Ovary (tissue), 9 donors: Measurements from ENCODE around the gene MROH8. TPM values are rescaled to one million over a fixed set of nuclear protein-coding genes. Genes with fewer than 3 reads are reported as not detected.
"Not testable (repeated sequence)": the region's sequence is repeated elsewhere in the genome, so short reads cannot be mapped to it uniquely, and the experiment has no call there.

Experiments used
- DNase-seq, 5 donors: peaks; one replicate each; pipeline ENCODE4 v3.0.0-alpha.2; 2019 to 2020
- H3K27ac ChIP-seq, 2 donors: fragments of 200-600 bp; one replicate each; pipeline versions ENCODE4 v1.5.1 to v1.8.0; 2019 to 2022
- H3K27me3 ChIP-seq: fragments of 200-600 bp; one replicate; pipeline ENCODE4 v1.8.0; 2022
- H3K36me3 ChIP-seq: fragments of 200-600 bp; sonication (generic); one replicate; pipeline ENCODE4 v1.5.1; 2019
- H3K4me1 ChIP-seq: one replicate; pipeline ENCODE4 v1.8.1; 2013; ENCODE audit warnings: mild to moderate bottlenecking, moderate library complexity; ENCODE audit not compliant: insufficient read depth
- H3K4me3 ChIP-seq: fragments of 200-600 bp; sonication (generic); one replicate; pipeline ENCODE4 v1.5.1; 2017
- H3K9me3 ChIP-seq, 2 donors: fragments of 200-600 bp in 1 of 2; sonication (generic) in 1 of 2; one replicate each; pipeline versions ENCODE4 v1.5.1 to v1.8.1; 2013 to 2019; ENCODE audit warnings: mild to moderate bottlenecking in 1 of 2, moderate library complexity in 1 of 2
- EP300 ChIP-seq: sonication (generic); formaldehyde crosslinking; IDR thresholded peaks from one replicate; pipeline ENCODE4 v1.6.1; 2017; ENCODE audit warnings: antibody characterized with exemption
- POLR2A ChIP-seq: fragments of 450-650 bp; IDR thresholded peaks from one replicate; pipeline ENCODE4 v1.6.1; 2017; ENCODE audit warnings: antibody characterized with exemption, mild to moderate bottlenecking, moderate library complexity
- WGBS, 3 donors: extraction: QIAGEN DNeasy Blood & Tissue Kit in 1 of 3; methylation state at CpG; one replicate each; pipeline versions ENCODE4 v1.1.5 to v1.1.7; 2013 to 2017; 5-methylcytosine and 5-hydroxymethylcytosine counted together
- intact Hi-C, 4 donors: fragments of 100-400 bp; cut with DNase I; formaldehyde crosslinking; loops; one replicate each; pipeline versions ENCODE4 v1.11.0 to v1.15.1; 2022 to 2023
- polyA plus RNA-seq, 2 donors: library from polyadenylated mRNA; stranded (reverse); fragments of 200-250 nt in 1 of 2; fragments of 350-450 nt in 1 of 2; fragmentation: Illumina TruSeq in 1 of 2; extraction: RNeasy Lipid Tissue Mini Kit (QIAGEN cat#74804) in 1 of 2; gene quantifications; one replicate each; pipeline ENCODE4 v1.2.3, GENCODE V29; 2013 to 2014
- total RNA-seq, 7 donors: library from RNA; depleted of rRNA in 2 of 7; stranded (reverse); fragments of >200 nt in 2 of 7; fragmentation: NEBNext Ultra II Directional in 3 of 7; extraction: Animal tissue kit (Norgen Biotek cat#: 25700) in 3 of 7; gene quantifications; one replicate each; pipeline versions ENCODE4 v1.1.0 to v1.2.4, GENCODE V29; 2016 to 2023
- TF ChIP-seq, protein P1 (sequence below), 3 donors: fragments of 450-650 bp in 2 of 3; fragments of 200-600 bp in 1 of 3; IDR thresholded peaks; one replicate each; pipeline versions ENCODE4 v1.5.1 to v1.8.0; 2016 to 2022; ENCODE audit warnings: antibody characterized with exemption in 3 of 3, mild to moderate bottlenecking in 1 of 3
- donor health status: DM: no; HTN: no; CAD: no; lungs with moderate emphysema.
- donor health status: DM: no; HTN: no; CAD: no.
- donor health status: Bipolar disorder and iron deficiency.
- donor health status: DM: yes; HTN: yes; CAD: no.
- donor health status: DM: no; HTN: no; CAD: no.
- donor health status: DM: yes; HTN: yes; CAD: no.

MROH8 gene
- total and polyA plus RNA-seq, 9 donors = 2.3 to 6.4 (median 4.7) TPM

- Histone ChIP-seq H3K36me3 (no peaks in the 10 kb centered on the region), H3K27me3 (no peaks in the 10 kb centered on the region), H3K27ac (no peak overlapping the region), H3K4me1 (no peaks in the 10 kb centered on the region), H3K4me3 (no peak overlapping the region), H3K9me3 (no peaks in the 10 kb centered on the region)
- intact Hi-C loops = no loop called here
- TF ChIP-seq POLR2A (no peak), EP300 (no peak)
- TF ChIP-seq, protein P1, sequence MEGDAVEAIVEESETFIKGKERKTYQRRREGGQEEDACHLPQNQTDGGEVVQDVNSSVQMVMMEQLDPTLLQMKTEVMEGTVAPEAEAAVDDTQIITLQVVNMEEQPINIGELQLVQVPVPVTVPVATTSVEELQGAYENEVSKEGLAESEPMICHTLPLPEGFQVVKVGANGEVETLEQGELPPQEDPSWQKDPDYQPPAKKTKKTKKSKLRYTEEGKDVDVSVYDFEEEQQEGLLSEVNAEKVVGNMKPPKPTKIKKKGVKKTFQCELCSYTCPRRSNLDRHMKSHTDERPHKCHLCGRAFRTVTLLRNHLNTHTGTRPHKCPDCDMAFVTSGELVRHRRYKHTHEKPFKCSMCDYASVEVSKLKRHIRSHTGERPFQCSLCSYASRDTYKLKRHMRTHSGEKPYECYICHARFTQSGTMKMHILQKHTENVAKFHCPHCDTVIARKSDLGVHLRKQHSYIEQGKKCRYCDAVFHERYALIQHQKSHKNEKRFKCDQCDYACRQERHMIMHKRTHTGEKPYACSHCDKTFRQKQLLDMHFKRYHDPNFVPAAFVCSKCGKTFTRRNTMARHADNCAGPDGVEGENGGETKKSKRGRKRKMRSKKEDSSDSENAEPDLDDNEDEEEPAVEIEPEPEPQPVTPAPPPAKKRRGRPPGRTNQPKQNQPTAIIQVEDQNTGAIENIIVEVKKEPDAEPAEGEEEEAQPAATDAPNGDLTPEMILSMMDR (IDR thresholded peaks at IDR 0.05) = no peak
- DNase-seq = no peak
- 95 to 96% (median 95%) methylated on average over 6 of the region's 6 CpGs for WGBS, 3 donors
Observed at GRCh38 chr20:37154684-37155298, 24.6 kb downstream of the MROH8 start.

GRCh38 chr20:37152284-37152683, 27.1 kb downstream of the MROH8 start:
- Histone ChIP-seq H3K9me3 (no peaks in the 10 kb centered on the region), H3K4me3 (no peak overlapping the region), H3K27ac (no peak overlapping the region), H3K27me3 (no peaks in the 10 kb centered on the region), H3K36me3 (no peaks in the 10 kb centered on the region), H3K4me1 (no peaks in the 10 kb centered on the region)
- intact Hi-C loops = no loop called here
- DNase-seq = no peak
- TF ChIP-seq, protein P1 (IDR thresholded peaks at IDR 0.05) = no peak
- TF ChIP-seq EP300 = no peak
- no peak for TF ChIP-seq POLR2A
- 96% methylated on average over 7 of the region's 7 CpGs for WGBS, 3 donors

- Histone ChIP-seq H3K36me3 (no peaks in the 10 kb centered on the region), H3K27me3 (no peaks in the 10 kb centered on the region), H3K27ac (no peak overlapping the region), H3K9me3 (no peaks in the 10 kb centered on the region), H3K4me3 (no peak overlapping the region), H3K4me1 (no peaks in the 10 kb centered on the region)
- intact Hi-C loops = no loop called here
- 79 to 85% (median 85%) methylated on average over 3 to 4 of the region's 4 CpGs for WGBS, 3 donors
- no peak for DNase-seq
- TF ChIP-seq POLR2A (no peak), EP300 (no peak)
- TF ChIP-seq, protein P1 (IDR thresholded peaks at IDR 0.05) = no peak
Observed at GRCh38 chr20:37151529-37151928, 27.8 kb downstream of the MROH8 start.

GRCh38 chr20:37150864-37151263, 28.5 kb downstream of the MROH8 start:
- H3K4me3 ChIP-seq, H3K9me3 ChIP-seq, H3K27ac ChIP-seq, H3K36me3 ChIP-seq, DNase-seq, intact Hi-C loops, H3K27me3 ChIP-seq, H3K4me1 ChIP-seq: not testable (repeated sequence)
- 95 to 98% (median 97%) methylated on average over 7 to 33 of the region's 33 CpGs for WGBS, 3 donors

GRCh38 chr20:37147250-37147649, 32.1 kb downstream of the MROH8 start:
- H3K27ac ChIP-seq = no peak overlapping the region
- H3K4me1 ChIP-seq = no peaks in the 10 kb centered on the region
- TF ChIP-seq POLR2A = no peak
- no peaks in the 10 kb centered on the region for H3K9me3 ChIP-seq
- no peaks in the 10 kb centered on the region for H3K27me3 ChIP-seq
- DNase-seq = no peak
- H3K36me3 ChIP-seq = no peaks in the 10 kb centered on the region
- WGBS, 3 donors = 90 to 94% (median 92%) methylated on average over 6 of the region's 6 CpGs
- intact Hi-C loops = no loop called here
- no peak overlapping the region for H3K4me3 ChIP-seq
